HepG2 (cell line): Measurements from ENCODE around the gene VDAC1.

Experiments used
- JUND ChIP-seq: sonication (generic); formaldehyde crosslinking; IDR thresholded peaks from 2 replicates; pipeline ENCODE4 v1.8.0; 2022; ENCODE audit warnings: mild to moderate bottlenecking, missing genetic modification reagents
- TAF1 ChIP-seq: sonication (generic); formaldehyde crosslinking; IDR thresholded peaks from 2 replicates; pipeline ENCODE4 v1.4.0; 2020; ENCODE audit warnings: missing genetic modification reagents

DNA sequence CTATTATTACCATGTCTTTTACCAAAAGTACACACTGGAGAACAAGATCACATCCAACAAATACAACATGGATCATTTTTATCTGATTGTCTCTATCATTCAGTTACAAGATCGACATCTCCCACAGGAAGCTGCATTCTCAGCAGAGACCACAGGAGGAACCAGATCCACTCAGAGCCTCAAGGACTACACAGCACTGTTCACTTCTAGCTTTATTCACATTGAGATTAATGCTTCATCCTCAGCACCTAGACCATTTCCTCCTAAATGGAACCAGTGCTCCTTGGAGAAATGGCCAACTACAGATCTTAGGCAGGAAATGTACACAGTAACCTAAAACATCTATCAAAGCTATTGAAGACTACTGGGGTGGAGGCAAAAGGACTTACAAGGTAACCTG, 23.1 kb downstream of the VDAC1 start:
- TF ChIP-seq TAF1 (no peak), JUND (CRISPR knock-in tag) (no peak)
